Fibroblast of villous mesenchyme (primary cell): ENCODE measurements around the gene ANXA2R. TPM values are rescaled to one million over a fixed set of nuclear protein-coding genes. Genes with fewer than 3 reads are reported as not detected.
A peak's percentile ranks its signal among the peaks of the same experiment; 100 is the strongest.
"Not testable (repeated sequence)": the region's sequence is repeated elsewhere in the genome, so short reads cannot be mapped to it uniquely, and the experiment has no call there.

Source experiments
- DNase-seq: peaks from one replicate; pipeline ENCODE4 v3.0.0-alpha.2; 2010; ENCODE audit warnings: low read depth
- H3K4me3 ChIP-seq: 2 replicates; pipeline ENCODE4 v1.5.1; 2011; ENCODE audit warnings: low read depth, mild to moderate bottlenecking, low read length
- total RNA-seq: library from RNA; depleted of rRNA; stranded (reverse); fragments of >200 nt; gene quantifications from 2 replicates; pipeline ENCODE4 v1.2.3, GENCODE V29; 2012
- TF ChIP-seq, protein P1 (sequence below): IDR thresholded peaks from 2 replicates; pipeline ENCODE4 v1.5.1; 2012; ENCODE audit warnings: low read depth, mild to moderate bottlenecking, low read length; ENCODE audit not compliant: insufficient read depth

ANXA2R gene
- total RNA-seq, 1 donor, result 3.9 TPM

DNA sequence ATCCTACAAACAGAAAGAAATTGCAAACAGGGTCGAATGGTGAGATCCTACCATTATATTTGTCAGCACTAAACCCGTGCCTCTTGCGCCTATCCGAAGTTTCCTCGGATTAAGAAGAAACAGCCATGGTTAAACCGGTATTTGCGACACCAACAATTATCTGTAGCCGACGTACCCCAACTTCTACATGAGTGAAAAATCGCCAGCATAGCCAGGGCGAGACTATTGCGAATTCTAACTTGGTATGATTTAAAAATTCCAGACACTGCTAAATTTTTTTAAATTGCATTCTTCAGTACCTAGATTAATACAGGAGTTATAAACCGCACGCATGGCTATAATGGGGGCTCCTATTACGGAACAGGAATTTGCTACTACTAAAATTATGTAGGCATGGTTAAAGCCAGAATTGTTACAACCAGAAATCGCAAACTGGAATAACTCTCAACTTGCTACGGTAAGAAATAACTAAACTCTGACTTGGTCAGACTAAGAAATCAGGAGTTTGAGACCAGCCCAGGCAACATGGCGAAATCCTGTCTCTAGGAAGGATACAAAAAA is 25.3 kb upstream of the ANXA2R start:
- TF ChIP-seq, protein P1, sequence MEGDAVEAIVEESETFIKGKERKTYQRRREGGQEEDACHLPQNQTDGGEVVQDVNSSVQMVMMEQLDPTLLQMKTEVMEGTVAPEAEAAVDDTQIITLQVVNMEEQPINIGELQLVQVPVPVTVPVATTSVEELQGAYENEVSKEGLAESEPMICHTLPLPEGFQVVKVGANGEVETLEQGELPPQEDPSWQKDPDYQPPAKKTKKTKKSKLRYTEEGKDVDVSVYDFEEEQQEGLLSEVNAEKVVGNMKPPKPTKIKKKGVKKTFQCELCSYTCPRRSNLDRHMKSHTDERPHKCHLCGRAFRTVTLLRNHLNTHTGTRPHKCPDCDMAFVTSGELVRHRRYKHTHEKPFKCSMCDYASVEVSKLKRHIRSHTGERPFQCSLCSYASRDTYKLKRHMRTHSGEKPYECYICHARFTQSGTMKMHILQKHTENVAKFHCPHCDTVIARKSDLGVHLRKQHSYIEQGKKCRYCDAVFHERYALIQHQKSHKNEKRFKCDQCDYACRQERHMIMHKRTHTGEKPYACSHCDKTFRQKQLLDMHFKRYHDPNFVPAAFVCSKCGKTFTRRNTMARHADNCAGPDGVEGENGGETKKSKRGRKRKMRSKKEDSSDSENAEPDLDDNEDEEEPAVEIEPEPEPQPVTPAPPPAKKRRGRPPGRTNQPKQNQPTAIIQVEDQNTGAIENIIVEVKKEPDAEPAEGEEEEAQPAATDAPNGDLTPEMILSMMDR, result no peak
- peak; percentile 71 for DNase-seq
- peak overlapping the region; percentile 95 for H3K4me3 ChIP-seq

DNA sequence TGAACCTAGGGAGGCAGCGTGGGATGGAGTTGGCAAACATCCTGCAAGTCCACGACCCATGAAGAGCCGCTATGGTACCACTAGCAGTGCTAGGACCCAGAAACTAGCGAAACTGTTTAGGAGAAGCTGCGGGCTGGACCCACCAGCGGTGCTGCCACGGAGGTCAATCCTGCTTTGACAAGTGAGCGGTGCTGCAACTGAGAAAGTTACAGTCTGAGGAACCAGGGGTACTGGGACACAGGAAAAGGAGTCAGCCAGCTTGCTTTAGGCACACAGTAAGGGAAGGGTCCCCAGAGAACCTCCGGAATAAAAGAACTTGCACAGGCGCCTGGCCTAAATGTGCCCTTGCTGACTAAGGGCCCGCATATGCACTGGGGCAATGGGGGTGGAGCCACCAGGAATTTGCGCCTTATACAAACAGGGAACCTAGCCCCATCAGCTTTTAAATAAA is 23.6 kb upstream of the ANXA2R start:
- peak; percentile 30 for DNase-seq
- H3K4me3 ChIP-seq, result peak overlapping the region; percentile 5
- TF ChIP-seq, protein P1, result no peak

DNA sequence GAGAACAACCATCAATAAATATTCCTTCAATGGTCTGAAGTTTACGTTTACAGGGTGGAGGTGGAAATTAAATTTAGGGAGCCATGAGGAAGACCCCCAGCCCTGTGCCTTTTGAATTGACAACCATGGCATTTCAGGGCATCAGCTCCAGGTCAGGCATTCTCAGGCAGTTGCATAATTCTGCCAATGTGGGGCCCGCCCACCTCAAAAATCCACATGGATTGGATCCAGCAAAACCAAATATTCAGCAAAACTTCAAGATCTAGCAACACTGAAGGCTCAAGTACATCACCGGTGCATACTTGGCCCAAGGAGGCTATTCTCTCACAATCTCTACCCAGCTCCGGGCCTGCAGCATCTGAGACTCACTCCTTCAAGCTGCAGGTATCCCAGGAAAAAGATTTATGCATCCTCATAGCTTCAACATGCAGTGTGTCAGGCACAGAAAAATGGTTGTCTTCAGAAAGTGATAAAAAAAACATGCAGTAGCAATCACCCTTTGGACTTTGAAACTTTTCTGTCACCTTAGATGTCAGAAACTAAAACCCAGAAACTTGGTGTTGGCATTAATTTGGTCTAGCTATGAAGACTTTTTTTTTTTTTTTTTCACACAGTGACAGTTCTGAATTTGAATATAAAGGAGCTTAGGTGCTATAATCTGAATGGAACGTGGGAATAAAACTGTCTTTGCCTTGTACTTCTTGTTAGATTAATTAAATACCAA is 21.4 kb upstream of the ANXA2R start:
- DNase-seq, result no peak
- TF ChIP-seq, protein P1, result no peak
- H3K4me3 ChIP-seq, result no peak overlapping the region

DNA sequence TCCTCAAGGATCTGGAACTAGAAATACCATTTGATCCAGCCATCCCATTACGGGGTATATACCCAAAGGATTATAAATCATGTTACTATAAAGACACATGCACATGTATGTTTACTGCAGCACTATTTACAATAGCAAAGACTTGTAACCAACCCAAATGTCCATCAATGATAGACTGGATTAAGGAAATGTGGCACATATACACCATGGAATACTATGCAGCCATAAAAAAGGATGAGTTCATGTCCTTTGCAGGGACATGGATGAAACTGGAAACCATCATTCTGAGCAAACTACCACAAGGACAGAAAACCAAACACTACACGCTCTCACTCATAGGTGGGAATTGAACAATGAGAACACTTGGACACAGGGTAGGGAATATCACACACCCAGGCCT is 19.9 kb upstream of the ANXA2R start:
- H3K4me3 ChIP-seq, result not testable (repeated sequence)

DNA sequence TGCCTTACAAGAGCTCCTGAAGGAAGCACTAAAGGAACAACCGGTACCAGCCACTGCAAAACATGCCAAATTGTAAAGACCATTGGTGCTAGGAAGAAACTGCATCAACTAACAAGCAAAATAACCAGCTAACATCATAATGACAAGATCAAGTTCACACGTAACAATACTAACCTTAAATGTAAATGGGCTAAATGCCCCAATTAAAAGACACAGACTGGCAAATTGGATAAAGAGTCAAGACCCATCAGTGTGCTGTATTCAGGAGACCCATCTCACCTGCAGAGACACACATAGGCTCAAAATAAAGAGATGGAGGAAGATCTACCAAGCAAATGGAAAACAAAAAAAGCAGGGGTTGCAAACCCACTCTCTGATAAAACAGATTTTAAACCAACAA is 15.0 kb upstream of the ANXA2R start:
- H3K4me3 ChIP-seq, DNase-seq: not testable (repeated sequence)

More for the DNA sequence above, 19.9 kb upstream of the ANXA2R start:
- not testable (repeated sequence) for DNase-seq

DNA sequence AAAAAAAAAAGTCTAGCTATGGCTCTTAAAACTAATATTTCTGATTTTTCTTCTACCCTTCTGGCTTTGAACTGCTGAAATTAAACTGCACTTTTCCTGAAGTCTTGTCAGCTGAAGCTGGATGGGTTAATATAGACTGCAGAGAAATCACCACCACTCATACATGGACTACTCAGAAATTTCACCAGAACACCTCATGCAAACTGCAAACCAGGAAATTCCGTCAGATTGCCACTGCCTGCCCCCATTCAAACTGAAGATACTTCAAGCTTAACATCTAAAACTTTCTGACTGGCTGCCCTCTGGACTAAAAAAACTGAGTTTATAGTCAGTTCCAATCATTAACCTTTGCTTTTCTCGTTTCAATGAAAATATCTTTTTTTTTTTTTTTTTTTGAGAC is 11.6 kb upstream of the ANXA2R start:
- DNase-seq, result no peak
- TF ChIP-seq, protein P1, result no peak

DNA sequence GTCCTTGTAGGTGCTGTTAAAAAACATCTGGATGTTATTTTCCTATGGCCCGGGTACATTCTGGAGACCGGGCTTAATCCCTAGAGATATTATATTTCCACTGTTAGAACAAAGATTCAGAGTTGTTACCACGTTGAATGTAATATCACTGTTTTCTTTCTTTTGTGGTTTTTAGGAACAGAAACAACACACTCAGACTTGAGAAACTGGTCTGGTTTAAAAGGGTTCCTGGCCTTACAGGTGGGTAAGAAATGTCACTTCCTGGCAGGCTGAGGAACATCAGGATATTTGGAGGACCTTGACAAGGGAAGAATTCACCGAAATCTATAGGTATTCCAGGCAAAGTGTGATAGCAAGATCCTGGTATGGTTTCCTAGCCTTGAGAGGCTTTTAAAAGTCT is 10.3 kb upstream of the ANXA2R start:
- no peak overlapping the region for H3K4me3 ChIP-seq
- TF ChIP-seq, protein P1, result no peak
- no peak for DNase-seq

More for the DNA sequence above, 11.6 kb upstream of the ANXA2R start:
- no peak overlapping the region for H3K4me3 ChIP-seq

DNA sequence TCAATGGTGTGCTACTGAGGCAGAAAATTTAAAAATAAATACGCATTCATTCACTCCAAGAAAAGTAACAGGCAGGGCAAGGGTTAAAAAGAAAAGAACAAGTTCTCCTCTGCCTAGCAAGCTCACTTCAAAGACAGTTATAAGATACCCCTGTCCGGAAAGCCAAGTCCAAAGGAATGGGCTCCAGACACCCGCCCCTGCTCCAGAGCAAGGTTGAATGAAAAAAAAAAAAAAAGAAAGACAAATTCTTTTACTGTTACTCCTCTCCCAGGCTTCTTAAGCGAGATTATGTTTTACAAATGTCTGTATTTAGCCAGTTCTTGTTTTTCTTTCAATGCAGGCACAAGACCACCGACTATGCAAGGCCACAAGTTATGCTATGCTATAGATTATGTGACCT is 9.1 kb upstream of the ANXA2R start:
- H3K4me3 ChIP-seq, result no peak overlapping the region
- no peak for DNase-seq
- TF ChIP-seq, protein P1, result no peak
